Activated CD4-positive, alpha-beta T cell treated with anti-CD3 and anti-CD28 coated beads for 36 hours (primary cell): ENCODE data around the gene SMG6. TPM values are rescaled to one million over a fixed set of nuclear protein-coding genes. Genes with fewer than 3 reads are reported as not detected.

Experiments
- ATAC-seq: fragments of 200-7000 bp; cut with Tn5 transposase; one replicate; pipeline ENCODE4 v1.10.0; 2021; ENCODE audit warnings: mild to moderate bottlenecking, moderate library complexity
- CTCF ChIA-PET: fragments of 350-600 bp; sonication (Branson Sonifier 250); formaldehyde crosslinking; loops from one replicate; lab custom pipeline; 2021; ENCODE audit warnings: antibody characterized with exemption; lab: Charles Lee
- POLR2A ChIA-PET: fragments of 350-600 bp; sonication (Branson Sonifier 250); formaldehyde crosslinking; loops from one replicate; lab custom pipeline; 2021; ENCODE audit warnings: antibody characterized with exemption, inconsistent platforms; lab: Charles Lee
- DNase-seq: peaks from one replicate; pipeline ENCODE4 v3.0.0-alpha.2; 2020
- H3K27ac Mint-ChIP-seq: one replicate; pipeline ENCODE4 v1.8.0; 2021; ENCODE audit warnings: mixed read lengths
- H3K27me3 Mint-ChIP-seq: one replicate; pipeline ENCODE4 v1.8.0; 2021; ENCODE audit warnings: mixed read lengths
- H3K36me3 Mint-ChIP-seq: one replicate; pipeline ENCODE4 v1.8.0; 2021; ENCODE audit warnings: low read depth, mixed read lengths
- H3K4me1 Mint-ChIP-seq: one replicate; pipeline ENCODE4 v1.8.0; 2021; ENCODE audit warnings: mixed read lengths
- H3K4me3 Mint-ChIP-seq: one replicate; pipeline ENCODE4 v1.8.0; 2021; ENCODE audit warnings: mild to moderate bottlenecking, moderate library complexity, mixed read lengths
- H3K9me3 Mint-ChIP-seq: one replicate; pipeline ENCODE4 v1.8.0; 2021; ENCODE audit warnings: low read depth, mixed read lengths
- intact Hi-C, 2 experiments: fragments of 100-400 bp; cut with DNase I in 1 of 2; cut with micrococcal nuclease in 1 of 2; formaldehyde crosslinking; loops; one replicate each; pipeline versions ENCODE4 v1.14.2 to v1.15.1; 2022 to 2024; cut with DNase I, micrococcal nuclease
- total RNA-seq, 2 experiments: library from RNA; stranded (reverse); gene quantifications; one replicate each; pipeline ENCODE4 v1.2.3, GENCODE V29; 2021

Gene SMG6
- total RNA-seq, 2 experiments from 2014 or later, result 28.5 to 31.4 TPM

DNA sequence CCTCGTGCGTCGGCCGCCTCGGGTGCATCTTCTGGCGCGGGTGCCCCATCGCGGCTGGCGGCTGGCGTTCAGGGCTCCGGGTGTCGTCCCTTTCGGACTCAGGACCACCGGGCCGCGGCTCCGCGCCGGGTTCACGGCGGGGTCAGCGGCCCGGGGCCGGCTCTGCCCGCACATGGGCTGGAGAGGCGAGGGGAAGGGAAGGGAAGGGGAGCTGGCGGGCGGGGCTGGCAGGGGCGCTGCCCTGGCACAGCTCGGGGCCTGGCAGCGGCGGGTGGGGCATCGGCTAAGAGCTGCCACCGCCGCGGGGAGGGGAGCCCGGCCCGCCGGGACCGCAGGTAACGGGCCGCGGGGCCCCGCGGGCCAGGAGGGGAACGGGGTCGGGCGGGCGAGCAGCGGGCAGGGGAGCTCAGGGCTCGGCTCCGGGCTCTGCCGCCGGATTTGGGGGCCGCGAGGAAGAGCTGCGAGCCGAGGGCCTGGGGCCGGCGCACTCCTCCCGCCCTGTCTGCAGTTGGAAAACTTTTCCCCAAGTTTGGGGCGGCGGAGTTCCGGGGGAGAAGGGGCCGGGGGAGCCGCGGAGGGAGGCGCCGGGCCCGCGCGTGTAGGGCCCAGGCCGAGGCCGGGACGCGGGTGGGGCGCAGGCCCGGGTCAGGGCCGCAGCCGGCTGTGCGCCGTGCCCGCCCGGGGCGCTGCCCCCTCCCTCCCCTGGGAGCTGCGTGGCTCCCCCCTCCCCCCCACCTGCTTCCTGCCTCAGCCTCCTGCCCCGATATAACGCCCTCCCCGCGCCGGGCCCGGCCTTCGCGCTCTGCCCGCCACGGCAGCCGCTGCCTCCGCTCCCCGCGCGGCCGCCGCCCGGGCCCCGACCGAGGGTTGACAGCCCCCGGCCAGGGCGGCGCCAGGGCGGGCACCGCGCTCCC lies 248.0 kb downstream of the SMG6 start:
- H3K9me3 Mint-ChIP-seq, result no peaks in the 10 kb centered on the region
- peak overlapping the region; percentile 66 for H3K4me3 Mint-ChIP-seq
- ATAC-seq (no peak), DNase-seq (peak; percentile 69)
- H3K4me1 Mint-ChIP-seq, result peaks cover 22% of the 10 kb centered on the region
- peaks cover 17% of the 10 kb centered on the region for H3K36me3 Mint-ChIP-seq
- ChIA-PET POLR2A (interaction anchor here (0.7 to 1.1 kb wide), 5 partner anchors 34 to 254 kb away, joined by 3 to 5 read pairs (median 3); no protein-coding TSS in a partner anchor), CTCF (interaction anchor here (0.9 to 7.5 kb wide), 17 partner anchors 14 to 360 kb away, joined by 3 to 87 read pairs (median 5); partner anchors contain the start of gene OVCA2)
- H3K27me3 Mint-ChIP-seq, result peaks cover 18% of the 10 kb centered on the region
- no peak overlapping the region for H3K27ac Mint-ChIP-seq
- intact Hi-C loops, result loop anchor here (1.0 to 5.0 kb wide), 7 partner anchors 115 to 337 kb away; no protein-coding TSS in a partner anchor

- Mint-ChIP-seq H3K27me3 (peaks cover 18% of the 10 kb centered on the region), H3K9me3 (no peaks in the 10 kb centered on the region), H3K4me1 (peaks cover 21% of the 10 kb centered on the region), H3K4me3 (peak within 1 kb of the TSS; percentile 69), H3K27ac (no peak within 1 kb of the TSS), H3K36me3 (peaks cover 9% of the 10 kb centered on the region)
- intact Hi-C loops, result loop anchor here (1.0 to 5.0 kb wide), 18 partner anchors 16 to 658 kb away; partner anchors contain the start of genes TSR1 (in 2 of the 2), CLUH (in 1 of the 2), DPH1 (in 1 of the 2) and SGSM2 (in 1 of the 2)
- ATAC-seq (peak; percentile 62), DNase-seq (peak; percentile 89)
- ChIA-PET CTCF (interaction anchor here (0.5 to 7.5 kb wide), 26 partner anchors 10 to 371 kb away, joined by 3 to 87 read pairs (median 5); partner anchors contain the start of genes DPH1 and OVCA2), POLR2A (interaction anchor here (0.6 to 1.1 kb wide), 6 partner anchors 124 to 255 kb away, joined by 3 to 8 read pairs (median 4); no protein-coding TSS in a partner anchor)
These were observed 248.9 kb downstream of the SMG6 start, which contains the start of gene HIC1 for GRCh38 chr17:2054512-2055291. Gene HIC1, plus strand, starts transcription at chr17:2055103. Its CDS starts 1,588 bp downstream, at chr17:2056691.

DNA sequence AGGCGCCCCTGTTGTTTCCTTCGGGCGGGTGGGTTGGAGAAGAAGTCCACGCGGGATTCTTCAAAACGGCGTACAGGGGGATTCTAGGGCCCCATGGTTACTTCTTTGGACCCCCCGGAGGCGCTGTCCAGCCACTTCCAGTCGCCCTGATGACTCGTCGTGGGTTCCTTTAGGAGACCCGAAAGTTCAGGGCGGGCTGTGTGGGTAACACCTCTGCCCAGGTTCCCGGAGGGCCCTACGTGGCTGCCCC lies 249.4 kb downstream of the SMG6 start:
- Mint-ChIP-seq H3K4me1 (peaks cover 19% of the 10 kb centered on the region), H3K27ac (no peak overlapping the region), H3K4me3 (peak overlapping the region; percentile 69), H3K36me3 (peaks cover 5% of the 10 kb centered on the region), H3K9me3 (no peaks in the 10 kb centered on the region), H3K27me3 (peaks cover 15% of the 10 kb centered on the region)
- ATAC-seq (no peak), DNase-seq (no peak)
- ChIA-PET POLR2A (interaction anchor here (0.6 to 1.1 kb wide), 3 partner anchors 125 to 229 kb away, joined by 3 to 8 read pairs (median 5); no protein-coding TSS in a partner anchor), CTCF (interaction anchor here (0.5 to 7.5 kb wide), 22 partner anchors 10 to 371 kb away, joined by 3 to 87 read pairs (median 5); partner anchors contain the start of genes DPH1 and OVCA2)
- intact Hi-C loops, result loop anchor here (1.0 to 5.0 kb wide), 14 partner anchors 16 to 658 kb away; partner anchors contain the start of genes TSR1 (in 2 of the 2), CLUH (in 1 of the 2), DPH1 (in 1 of the 2) and SGSM2 (in 1 of the 2)

DNA sequence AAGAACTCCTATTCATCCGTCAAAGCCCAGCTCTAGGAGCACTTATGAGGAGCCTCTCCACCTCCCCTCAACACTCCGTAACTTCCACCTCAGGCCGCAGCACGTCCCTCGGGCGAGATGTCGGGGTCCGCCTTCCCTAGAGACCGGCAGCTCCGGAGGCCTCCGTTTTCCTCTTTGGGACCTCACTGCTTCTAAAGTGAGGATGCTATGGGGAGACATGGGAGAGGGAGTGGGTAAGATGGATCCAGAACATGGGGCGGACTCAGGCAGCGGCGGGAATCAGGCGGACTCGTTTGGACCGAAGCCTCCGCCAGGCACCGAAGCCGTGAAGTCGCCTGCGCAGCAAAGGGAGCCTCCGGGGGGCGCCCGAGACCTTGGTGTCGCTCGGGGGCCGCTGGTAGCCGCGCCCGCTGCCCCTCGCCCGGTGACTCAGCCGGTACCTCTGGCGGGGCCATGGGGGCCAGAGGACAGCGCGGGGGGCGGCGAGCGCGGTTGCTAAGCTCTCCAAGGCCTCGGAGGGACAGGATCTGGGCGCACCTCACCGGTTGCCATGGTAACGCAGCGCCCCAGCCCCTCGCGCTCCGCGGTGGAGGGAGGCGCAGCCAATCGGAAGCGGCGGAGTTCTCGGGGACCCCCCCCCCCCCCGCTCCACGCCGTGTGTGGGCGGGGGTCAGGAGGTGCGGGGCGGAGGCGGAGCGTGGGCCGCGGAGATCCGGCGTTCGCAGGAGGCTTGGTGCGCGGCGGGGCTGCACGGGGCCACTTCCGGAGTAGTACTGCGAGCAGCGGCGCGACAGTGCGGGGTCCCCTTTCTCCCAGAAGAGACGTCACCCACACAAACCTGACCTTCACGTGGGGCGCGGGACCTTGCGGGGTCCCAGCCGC lies 250.0 kb downstream of the SMG6 start:
- ChIA-PET CTCF (interaction anchor here (0.6 to 7.5 kb wide), 16 partner anchors 12 to 693 kb away, joined by 3 to 87 read pairs (median 5); partner anchors contain the start of gene OVCA2), POLR2A (no interaction called here)
- ATAC-seq (peak; percentile 24), DNase-seq (peak; percentile 90)
- no peak overlapping the region for H3K27ac Mint-ChIP-seq
- peaks cover 25% of the 10 kb centered on the region for H3K4me1 Mint-ChIP-seq
- H3K36me3 Mint-ChIP-seq, result peaks cover 5% of the 10 kb centered on the region
- H3K4me3 Mint-ChIP-seq, result peak overlapping the region; percentile 69
- no peaks in the 10 kb centered on the region for H3K9me3 Mint-ChIP-seq
- intact Hi-C loops, result loop anchor here (1.0 to 5.0 kb wide), 14 partner anchors 17 to 659 kb away; partner anchors contain the start of genes TSR1 (in 2 of the 2), CLUH (in 1 of the 2), DPH1 (in 1 of the 2) and SGSM2 (in 1 of the 2)
- H3K27me3 Mint-ChIP-seq, result peaks cover 15% of the 10 kb centered on the region

DNA sequence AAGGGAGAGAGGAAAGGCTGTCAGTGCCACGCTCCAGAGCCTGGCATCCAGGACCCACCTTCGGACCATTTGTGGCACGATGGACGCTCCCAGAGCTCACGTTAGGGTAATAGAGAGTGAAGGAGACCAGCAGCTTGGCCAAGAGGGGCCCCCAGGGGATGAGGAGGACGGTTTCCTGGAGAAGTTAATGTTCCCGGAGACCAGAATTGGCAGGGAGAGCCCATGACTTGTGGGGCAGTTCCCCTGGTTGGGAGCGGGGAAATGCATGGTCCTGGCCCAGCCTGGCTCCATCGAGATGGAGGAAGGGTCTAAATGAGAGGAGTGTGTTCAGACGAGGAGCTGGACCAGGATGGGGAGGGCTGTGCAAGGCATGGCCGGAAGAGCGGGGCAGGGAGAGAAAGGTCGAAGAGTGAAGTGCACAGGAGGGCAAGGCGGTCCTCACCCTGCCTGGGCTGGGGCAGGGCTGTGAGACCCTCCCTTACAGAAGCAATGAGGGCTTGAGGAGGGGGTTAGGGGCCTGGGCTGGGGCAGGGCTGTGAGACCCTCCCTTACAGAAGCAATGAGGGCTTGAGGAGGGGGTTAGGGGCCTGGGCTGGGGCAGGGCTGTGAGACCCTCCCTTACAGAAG lies 251.5 kb downstream of the SMG6 start:
- POLR2A ChIA-PET, result interaction anchor here (0.8 kb wide), 1 partner anchor 214 kb away, joined by 3 read pairs; no protein-coding TSS in a partner anchor
- no peak overlapping the region for H3K27ac Mint-ChIP-seq
- ATAC-seq, result no peak
- no peak for DNase-seq
- intact Hi-C loops, result loop anchor here (5.0 kb wide), 5 partner anchors 35 to 660 kb away; partner anchors contain the start of genes CLUH (in 1 of the 2), SGSM2 (in 1 of the 2) and TSR1 (in 1 of the 2)
- H3K9me3 Mint-ChIP-seq, result no peaks in the 10 kb centered on the region
- H3K4me3 Mint-ChIP-seq, result peak overlapping the region; percentile 24
- peaks cover 13% of the 10 kb centered on the region for H3K27me3 Mint-ChIP-seq
- H3K4me1 Mint-ChIP-seq, result peaks cover 27% of the 10 kb centered on the region
- CTCF ChIA-PET, result interaction anchor here (0.6 to 1.0 kb wide), 3 partner anchors 18 to 250 kb away, joined by 3 to 6 read pairs (median 3); no protein-coding TSS in a partner anchor
- H3K36me3 Mint-ChIP-seq, result peaks cover 3% of the 10 kb centered on the region

- Mint-ChIP-seq H3K27ac (no peak overlapping the region), H3K9me3 (no peaks in the 10 kb centered on the region), H3K36me3 (peaks cover 1% of the 10 kb centered on the region), H3K4me3 (peak overlapping the region; percentile 43), H3K4me1 (peaks cover 27% of the 10 kb centered on the region), H3K27me3 (peaks cover 11% of the 10 kb centered on the region)
- DNase-seq (peak; percentile 52), ATAC-seq (no peak)
- intact Hi-C loops, result loop anchor here (5.0 kb wide), 5 partner anchors 36 to 661 kb away; partner anchors contain the start of genes CLUH (in 1 of the 2), SGSM2 (in 1 of the 2) and TSR1 (in 1 of the 2)
- ChIA-PET POLR2A (interaction anchor here (0.8 kb wide), 1 partner anchor 215 kb away, joined by 3 read pairs; no protein-coding TSS in a partner anchor), CTCF (interaction anchor here (0.6 to 1.0 kb wide), 3 partner anchors 19 to 251 kb away, joined by 3 to 6 read pairs (median 3); no protein-coding TSS in a partner anchor)
These were observed 252.3 kb downstream of the SMG6 start for GRCh38 chr17:2051061-2051932.

DNA sequence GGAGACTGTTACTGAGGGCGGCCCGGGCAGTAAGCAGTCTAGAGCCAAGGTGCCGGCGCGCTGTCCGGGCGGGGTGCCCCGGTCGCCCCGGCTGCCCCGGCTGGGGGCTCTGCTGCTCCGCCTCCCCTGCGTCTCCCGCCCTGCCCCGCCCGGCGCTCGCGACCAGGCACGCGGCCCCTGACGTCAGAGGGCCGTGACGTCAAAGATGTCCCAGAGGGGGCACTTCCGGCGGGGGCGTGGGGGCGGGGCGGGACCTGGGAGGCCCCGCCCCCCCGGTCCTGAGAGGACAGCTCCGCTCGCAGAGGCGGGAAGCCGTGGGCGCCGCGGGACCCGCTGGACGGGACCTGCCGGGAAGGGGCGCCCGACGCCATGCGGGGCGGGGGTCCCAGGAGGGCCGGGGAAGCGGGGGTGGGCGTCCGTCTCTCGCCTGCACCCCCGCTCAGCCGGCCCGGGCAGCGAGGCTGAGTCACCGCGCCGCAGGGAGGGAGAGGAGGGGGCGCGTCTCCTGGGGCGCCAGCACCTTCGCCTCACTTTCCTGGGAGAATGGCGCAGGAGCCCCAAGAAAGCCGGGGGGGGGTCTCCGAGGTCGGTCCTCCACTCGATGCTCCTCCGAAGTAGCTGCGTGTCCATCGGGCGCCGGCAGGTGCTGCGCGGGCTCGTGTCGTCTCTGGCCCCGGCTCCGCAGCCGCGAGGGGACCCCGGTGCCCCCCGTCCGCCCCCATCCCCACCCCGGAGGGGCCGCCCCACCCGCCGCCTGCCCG lies 253.1 kb downstream of the SMG6 start:
- H3K27ac Mint-ChIP-seq, result no peak overlapping the region
- H3K36me3 Mint-ChIP-seq, result peaks cover 1% of the 10 kb centered on the region
- DNase-seq (peak; percentile 87), ATAC-seq (peak; percentile 10)
- POLR2A ChIA-PET, result no interaction called here
- no peaks in the 10 kb centered on the region for H3K9me3 Mint-ChIP-seq
- no peak overlapping the region for H3K4me3 Mint-ChIP-seq
- CTCF ChIA-PET, result no interaction called here
- intact Hi-C loops, result loop anchor here (1.0 to 5.0 kb wide), 8 partner anchors 37 to 662 kb away; partner anchors contain the start of genes CLUH (in 1 of the 2), MNT (in 1 of the 2), SGSM2 (in 1 of the 2) and SMG6 (in 1 of the 2)
- H3K4me1 Mint-ChIP-seq, result peaks cover 27% of the 10 kb centered on the region
- peaks cover 11% of the 10 kb centered on the region for H3K27me3 Mint-ChIP-seq
